CD4-positive, alpha-beta T cell treated with Interleukin-10 for 1 hour (primary cell): Measurements from ENCODE around the gene NGEF.
"Not testable (repeated sequence)": the region's sequence is repeated elsewhere in the genome, so short reads cannot be mapped to it uniquely, and the experiment has no call there.

Experiments used
- DNase-seq: peaks from one replicate; pipeline ENCODE4 v3.0.0-alpha.2; 2020

NGEF gene

GRCh38 chr2:232863996-232864395 lies 149.1 kb downstream of the NGEF start:
- no peak for DNase-seq

- no peak for DNase-seq
Observed at GRCh38 chr2:232861353-232861752, 151.7 kb downstream of the NGEF start.

GRCh38 chr2:232860593-232861241 lies 152.3 kb downstream of the NGEF start:
- no peak for DNase-seq

DNA sequence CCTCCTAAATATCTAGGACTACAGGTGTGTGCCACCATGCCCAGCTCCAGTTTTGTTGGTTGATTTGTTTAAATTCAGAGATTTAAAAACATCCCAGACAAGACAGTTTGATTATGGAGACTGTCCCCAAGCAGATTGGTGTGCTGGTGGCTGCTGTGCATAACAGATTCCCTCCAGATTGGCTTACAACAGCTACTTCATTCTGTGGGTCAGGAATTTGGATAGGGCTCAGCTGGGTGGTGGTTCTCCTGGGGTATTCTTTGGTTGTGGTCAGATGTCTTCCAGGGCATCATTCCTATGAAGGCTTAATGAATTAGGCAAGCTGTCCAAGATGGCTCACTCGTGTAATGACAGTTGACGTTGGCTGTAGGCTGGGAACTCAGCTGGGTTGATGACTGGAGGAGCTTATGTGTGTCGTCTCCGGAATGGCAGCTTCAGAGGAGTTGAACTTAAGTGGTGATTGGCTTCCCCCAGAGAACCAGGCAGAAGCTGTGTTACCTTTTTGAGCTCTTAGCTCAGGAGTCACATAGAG lies 153.6 kb downstream of the NGEF start:
- DNase-seq: no peak

DNA sequence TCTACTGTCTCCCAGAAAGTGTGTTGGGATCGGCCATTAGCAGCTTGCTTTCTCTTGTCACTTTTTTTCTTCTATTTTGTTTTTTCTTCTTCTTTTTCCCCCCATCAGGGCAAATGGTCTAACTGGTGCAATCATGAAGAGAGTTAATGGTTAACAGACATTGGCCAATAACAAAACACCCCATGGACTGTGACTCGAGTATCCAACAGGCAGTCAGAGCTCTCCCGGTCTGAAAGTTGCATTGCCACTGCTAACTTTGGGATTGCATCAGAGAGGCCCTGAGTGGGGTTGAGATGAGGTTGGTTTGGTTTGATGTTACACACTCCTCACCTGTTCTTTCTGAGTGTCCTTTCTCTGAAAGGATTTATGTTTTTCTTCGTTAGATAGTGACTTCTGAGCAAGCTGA lies 155.9 kb downstream of the NGEF start:
- no peak for DNase-seq

DNA sequence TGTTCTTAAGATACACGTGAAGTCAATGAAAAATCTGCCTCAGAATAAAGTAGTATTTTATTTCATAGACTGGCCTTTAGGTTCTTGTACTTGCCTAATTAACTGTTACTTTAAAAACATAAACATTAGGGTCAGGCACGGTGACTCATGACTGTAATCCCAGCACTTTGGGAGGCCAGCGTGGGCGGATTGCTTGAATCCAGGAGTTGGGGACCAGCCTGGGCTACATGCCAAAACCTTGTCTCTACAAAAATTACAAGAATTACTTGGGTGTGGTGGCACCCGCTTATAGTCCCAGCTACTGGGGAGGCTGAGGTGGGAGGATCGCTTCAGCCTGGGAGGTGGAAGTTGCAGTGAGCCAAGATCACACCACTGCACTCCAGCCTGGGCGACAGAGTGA lies 159.0 kb downstream of the NGEF start:
- DNase-seq: no peak

- DNase-seq: no peak
Observed at GRCh38 chr2:232852676-232853075, 160.4 kb downstream of the NGEF start.

DNA sequence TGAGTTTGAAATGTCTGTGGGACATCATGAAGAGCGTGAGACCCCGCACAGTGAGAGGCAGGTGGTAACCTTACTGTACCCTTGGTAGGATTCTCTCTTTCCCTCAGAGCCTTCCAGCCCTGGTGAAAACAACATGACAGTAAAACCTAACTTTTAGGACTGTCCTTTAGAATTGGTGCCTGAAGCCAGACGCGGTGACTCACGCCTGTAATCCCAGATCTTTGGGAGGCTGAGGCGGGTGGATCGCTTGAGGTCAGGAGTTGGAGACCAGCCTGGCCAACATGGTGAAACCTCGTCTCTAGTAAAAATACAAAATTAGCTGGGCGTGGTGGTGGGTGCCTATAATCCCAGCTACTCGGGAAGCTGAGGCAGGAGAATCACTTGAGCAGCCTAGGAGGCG lies 161.0 kb downstream of the NGEF start:
- not testable (repeated sequence) for DNase-seq

GRCh38 chr2:232850039-232850438 lies 163.0 kb downstream of the NGEF start:
- DNase-seq: no peak

- DNase-seq: no peak
Observed at GRCh38 chr2:232846055-232846454, 167.0 kb downstream of the NGEF start.

- DNase-seq: no peak
Observed at GRCh38 chr2:232843834-232844233, 169.2 kb downstream of the NGEF start.

DNA sequence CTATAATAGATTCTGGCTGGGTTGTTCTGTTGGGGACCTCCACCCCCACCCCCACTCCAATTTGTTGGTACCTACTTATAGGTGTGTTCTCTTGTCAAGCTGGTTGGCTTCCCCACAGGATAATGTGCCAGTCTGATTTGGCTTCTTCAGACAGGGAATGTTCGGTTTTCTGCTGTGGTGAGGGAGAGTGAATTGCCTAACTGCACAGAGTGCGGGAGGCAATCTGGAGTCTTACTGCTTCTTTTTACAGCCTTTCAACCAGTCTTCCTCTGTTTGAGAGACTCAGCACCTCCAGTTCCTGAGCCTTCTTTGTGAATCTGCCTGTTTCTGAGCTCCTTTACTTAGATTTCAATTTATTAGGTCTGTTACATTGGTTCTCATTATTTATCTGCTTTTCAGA lies 170.4 kb downstream of the NGEF start:
- no peak for DNase-seq

GRCh38 chr2:232839411-232840079 lies 173.5 kb downstream of the NGEF start:
- DNase-seq: peak; percentile 2

GRCh38 chr2:232838406-232838874 lies 174.6 kb downstream of the NGEF start:
- peak; percentile 75 for DNase-seq

DNA sequence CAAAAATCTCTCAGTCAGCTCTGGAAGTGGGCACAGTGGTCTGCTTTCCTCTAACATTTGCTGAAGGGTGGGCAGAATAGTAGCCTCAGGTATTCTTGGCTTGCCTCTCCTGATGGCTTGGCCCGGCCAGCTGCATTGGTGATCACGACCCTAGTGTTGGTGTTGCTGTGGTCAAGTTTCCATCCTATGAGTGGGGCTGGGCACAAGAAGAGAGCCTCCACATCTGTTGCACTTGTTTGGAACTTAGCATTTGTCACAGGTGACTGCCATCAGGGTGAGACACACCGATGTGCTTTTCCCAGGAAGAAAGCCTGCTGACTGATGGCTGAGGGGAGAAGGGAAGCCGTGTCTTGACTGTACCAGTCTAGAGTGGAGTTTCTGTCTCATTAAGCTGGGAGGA lies 176.1 kb downstream of the NGEF start:
- no peak for DNase-seq

DNA sequence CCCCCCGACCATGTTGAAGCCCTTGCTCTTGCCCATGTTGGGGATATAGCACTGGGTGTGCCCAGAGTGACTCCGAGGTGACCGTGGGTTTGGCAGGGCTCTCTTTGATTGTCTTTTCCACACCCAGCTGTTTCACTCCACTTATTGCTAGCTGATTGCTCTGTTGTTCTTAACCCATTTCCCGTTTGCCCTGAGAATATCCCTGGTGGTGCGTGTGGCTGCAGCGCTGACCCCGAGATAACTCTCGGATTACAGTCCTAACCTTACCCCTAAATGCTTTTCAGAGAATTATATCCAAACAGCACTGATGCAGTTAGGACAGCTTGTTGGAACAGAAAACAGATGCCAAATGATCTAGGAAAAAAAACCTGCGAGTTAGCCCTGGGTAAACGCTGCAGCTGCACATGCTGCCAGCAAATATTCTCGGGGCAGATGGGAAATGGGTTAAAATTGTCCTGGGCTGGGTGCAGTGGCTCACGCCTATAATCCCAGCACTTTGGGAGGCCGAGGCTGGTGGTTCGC lies 177.3 kb downstream of the NGEF start:
- no peak for DNase-seq

DNA sequence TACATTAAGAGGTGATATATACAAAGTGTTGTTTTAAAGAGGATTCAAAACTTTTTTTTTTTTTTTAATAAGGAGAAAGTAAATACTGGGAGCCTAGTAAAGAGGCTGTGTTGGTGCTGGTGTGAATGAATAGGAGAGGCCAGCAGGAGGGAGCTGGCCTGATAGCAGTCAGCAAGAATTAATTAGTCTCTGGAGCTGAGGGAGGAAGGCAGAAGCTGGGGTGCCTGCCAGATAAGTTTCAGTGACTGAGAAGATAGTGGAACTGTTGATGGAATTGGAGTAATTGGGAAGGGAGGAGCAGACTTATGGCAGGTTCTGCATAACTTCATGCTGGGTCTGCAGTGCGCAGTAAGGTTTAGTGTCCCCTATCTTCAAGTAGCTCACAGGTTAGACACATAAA lies 179.2 kb downstream of the NGEF start:
- no peak for DNase-seq

- DNase-seq: no peak
Observed at GRCh38 chr2:232831496-232831895, 181.6 kb downstream of the NGEF start.

GRCh38 chr2:232829988-232830387 lies 183.1 kb downstream of the NGEF start:
- DNase-seq: no peak
